GM12891 (cell line): ENCODE data around the gene ARL5C.

Experiments
- PAX5 ChIP-seq: IDR thresholded peaks from 2 replicates; pipeline ENCODE4 v1.6.1; 2011; ENCODE audit warnings: low read length, moderate library complexity, mild to moderate bottlenecking; ENCODE audit not compliant: insufficient read depth, severe bottlenecking
- POLR2A ChIP-seq: IDR thresholded peaks from 2 replicates; pipeline ENCODE4 v1.6.1; 2011; ENCODE audit warnings: low read depth, low read length, control low read depth
- POLR2AphosphoS5 ChIP-seq: IDR thresholded peaks from 2 replicates; pipeline ENCODE4 v1.6.1; 2011; ENCODE audit warnings: low read depth, low read length, control low read depth
- SPI1 ChIP-seq: IDR thresholded peaks from 2 replicates; pipeline ENCODE4 v1.6.1; 2011; ENCODE audit warnings: low read depth, low read length, control low read depth
- TAF1 ChIP-seq: IDR thresholded peaks from 2 replicates; pipeline ENCODE4 v1.6.1; 2011; ENCODE audit warnings: low read depth, low read length, control low read depth

DNA sequence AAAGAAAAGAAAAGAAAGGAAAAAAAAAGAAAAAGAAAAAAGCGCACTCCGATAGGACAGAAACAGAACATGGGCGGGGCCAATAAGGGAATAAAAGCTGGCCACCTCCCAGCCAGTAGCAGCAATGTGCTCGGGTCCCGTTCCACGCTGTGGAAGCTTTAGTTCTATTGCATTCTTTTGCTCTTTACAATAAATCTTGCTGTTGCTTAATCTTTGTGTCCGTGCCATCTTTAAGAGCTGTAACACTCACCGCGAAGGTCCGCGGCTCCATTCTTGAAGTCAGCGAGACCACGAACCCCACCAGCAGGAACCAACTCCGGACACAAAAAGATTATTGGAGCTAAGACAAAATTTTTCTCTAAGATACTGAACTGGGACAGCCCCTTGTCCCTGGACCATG is 3.1 kb upstream of the ARL5C start:
- TF ChIP-seq POLR2A = no peak
- TF ChIP-seq TAF1 = no peak
- no peak for TF ChIP-seq POLR2AphosphoS5
- TF ChIP-seq PAX5 = no peak
- TF ChIP-seq SPI1 = no peak
